Astrocyte of the hippocampus (primary cell): ENCODE data around the gene TOX2.

Experiments
- DNase-seq: peaks from one replicate; pipeline ENCODE4 v3.0.0; 2011; ENCODE audit warnings: low read depth, low spot score

The TOX2 gene

GRCh38 chr20:43996240-43996930, 81.7 kb downstream of the TOX2 start:
- DNase-seq, result no peak

- no peak for DNase-seq
Observed at GRCh38 chr20:43999848-44000247, 85.2 kb downstream of the TOX2 start.

DNA sequence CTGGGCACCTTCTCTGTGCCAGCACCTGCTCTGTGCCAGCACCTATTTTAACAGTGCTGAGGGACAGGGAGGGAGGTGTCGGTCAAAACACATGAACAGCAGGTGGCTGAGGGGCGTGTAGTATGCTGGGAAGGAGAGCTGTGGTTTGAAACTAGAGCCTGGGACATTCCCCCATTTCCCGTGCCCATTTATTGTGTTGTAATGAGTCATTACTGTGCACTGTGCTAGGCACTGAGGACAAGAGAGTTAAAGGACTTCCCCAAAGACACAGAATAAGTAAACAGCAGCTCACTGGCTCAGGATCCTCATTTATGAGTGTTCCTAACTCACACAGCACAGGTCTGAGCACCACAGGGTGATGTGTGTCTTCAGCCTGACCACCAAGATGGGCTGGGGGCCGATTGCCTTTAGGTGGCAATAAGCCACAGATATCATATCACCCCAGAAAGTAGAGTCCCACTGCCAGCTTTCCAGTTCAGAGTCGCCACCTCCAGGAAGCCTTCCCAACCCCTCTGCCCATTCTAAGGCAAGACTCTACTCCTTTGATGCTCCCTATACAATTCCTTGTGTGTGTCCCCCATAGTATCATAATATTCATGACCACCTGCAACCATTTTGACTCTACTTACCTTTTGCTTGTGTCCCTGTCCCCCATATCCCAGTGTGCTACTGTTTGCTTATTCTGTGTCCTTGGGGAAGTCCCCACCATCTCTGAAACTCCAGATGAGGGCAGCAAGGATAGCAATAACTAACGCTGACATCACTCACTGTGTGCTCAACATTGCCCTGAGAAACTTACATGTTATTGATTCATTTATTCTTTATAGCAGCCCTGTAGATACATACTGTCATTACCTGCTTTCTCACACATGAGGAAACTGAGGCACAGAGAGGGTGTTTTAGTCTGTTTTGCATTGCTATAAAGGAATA, 87.3 kb downstream of the TOX2 start:
- no peak for DNase-seq

DNA sequence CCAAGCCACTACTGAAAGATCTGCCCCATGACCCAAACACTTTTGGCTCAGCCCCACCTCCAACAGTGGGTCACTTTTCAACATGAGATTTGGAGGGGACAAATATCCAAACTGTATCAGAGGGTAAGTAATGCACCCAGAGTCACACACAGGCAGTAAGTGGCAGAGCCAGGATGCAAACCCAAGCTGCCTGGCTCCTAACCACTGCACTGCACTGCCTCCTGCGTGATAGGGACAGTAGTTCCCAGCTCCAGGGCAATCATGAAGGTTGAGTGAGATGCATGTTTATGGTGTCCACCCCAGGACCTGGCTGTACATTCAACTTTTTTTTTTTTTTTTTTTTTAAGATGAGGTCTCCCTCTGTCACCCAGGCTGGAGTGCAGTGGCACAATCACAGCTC, 88.2 kb downstream of the TOX2 start:
- no peak for DNase-seq

DNA sequence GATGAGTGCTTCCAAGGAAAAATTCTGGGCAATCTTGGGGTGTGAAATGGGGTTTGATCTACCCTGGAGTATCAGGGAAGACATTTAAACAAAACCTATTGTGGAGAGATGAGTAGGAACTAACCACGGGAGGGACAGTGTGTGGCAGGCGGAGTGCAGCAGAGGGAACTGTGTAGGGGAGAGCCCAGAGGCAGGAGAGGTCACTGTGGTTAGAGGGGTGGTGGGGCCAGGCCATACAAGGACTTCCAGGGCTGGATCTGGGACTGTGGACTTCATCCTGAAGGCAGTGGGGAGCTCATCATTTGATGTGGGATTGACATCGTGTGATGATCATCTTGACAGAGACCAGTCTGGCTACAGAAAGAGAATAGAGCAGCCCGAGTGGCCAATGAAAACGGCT, 89.0 kb downstream of the TOX2 start:
- no peak for DNase-seq

- DNase-seq, result no peak
Observed at GRCh38 chr20:44004306-44004915, 89.8 kb downstream of the TOX2 start.

GRCh38 chr20:44005661-44006060, 91.0 kb downstream of the TOX2 start:
- no peak for DNase-seq

DNA sequence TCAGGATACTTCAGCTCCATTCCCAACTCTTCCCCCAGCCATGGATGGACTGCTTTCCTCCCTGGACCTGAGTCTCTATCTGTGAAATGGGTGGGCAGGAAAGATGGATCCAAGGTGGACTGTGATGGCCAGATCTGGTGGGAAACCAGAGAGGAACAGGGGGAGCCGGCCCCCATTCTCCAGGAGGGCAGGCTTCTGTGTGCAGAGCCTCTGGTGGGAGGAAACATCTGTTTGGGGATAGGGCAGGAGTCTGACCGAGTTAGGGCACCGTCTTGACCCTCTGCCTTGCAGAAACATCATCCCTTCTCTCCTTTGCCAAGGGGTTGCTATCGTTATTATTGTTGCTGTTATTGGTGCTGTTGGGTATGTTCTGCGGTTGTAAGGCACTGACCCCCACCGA, 91.5 kb downstream of the TOX2 start:
- no peak for DNase-seq

DNA sequence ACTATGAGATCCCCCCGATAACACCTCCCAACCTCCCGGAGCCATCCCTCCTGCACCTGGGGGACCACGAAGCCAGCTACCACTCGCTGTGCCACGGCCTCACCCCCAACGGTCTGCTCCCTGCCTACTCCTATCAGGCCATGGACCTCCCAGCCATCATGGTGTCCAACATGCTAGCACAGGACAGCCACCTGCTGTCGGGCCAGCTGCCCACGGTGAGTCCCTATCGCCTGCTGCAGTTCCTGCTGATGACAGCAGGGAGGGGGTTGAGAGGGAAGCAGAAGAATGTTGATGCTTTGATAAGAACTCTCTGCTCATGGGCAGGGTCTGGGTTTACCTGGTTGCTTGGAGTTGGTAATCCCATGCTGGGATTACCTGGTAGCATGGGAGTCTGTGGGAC, 91.9 kb downstream of the TOX2 start:
- no peak for DNase-seq

- no peak for DNase-seq
Observed at GRCh38 chr20:44008806-44009678, 94.4 kb downstream of the TOX2 start.

- no peak for DNase-seq
Observed at GRCh38 chr20:44009679-44009992, 95.0 kb downstream of the TOX2 start.

GRCh38 chr20:44010162-44010704, 95.6 kb downstream of the TOX2 start:
- DNase-seq, result no peak

- no peak for DNase-seq
Observed at GRCh38 chr20:44011251-44011940, 96.7 kb downstream of the TOX2 start.

GRCh38 chr20:44012466-44013226, 98.0 kb downstream of the TOX2 start:
- no peak for DNase-seq

DNA sequence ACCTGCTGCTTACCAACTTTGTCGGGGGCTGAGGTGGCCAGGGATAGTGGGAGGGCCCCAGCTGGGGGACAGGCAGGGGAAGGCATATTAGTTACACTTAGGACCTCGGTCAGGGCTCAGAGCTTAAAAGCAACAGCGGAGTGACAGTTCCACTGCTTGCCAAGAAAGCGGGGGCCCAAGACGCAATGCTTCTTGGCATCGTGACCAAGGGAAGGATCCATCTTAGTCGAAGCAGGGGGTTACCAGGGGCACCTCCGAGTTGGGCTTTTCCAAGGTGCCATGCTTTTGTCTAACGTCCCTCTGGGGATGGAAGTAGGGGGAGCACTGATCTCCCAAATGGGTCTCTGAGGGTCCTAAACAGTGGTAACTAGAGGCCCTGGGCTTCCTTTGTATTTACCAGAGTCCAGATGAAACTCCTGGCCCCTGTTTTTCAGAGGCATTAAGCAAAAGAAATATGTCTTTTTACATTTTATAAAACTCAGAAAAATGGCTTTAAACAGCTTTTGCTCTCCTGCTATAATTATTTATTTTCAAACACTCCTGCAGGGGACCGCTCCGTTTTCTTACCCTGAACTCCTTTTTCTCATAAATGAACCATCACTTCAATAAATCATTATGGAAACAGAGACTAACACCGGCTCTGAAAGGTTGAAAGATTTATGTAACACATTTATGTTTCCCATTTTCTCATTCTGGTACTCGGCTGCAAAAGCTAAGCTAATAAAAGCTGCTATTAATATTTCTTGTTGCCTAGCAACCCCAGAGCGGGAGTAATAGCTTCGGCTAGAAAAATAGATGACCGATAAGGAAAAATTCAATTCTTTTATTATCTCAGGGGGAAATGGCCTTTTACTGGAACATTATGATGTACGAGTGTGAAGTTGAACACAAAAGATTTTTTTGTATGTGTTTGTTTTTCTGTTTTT, 100.4 kb downstream of the TOX2 start:
- peak; percentile 63 for DNase-seq

DNA sequence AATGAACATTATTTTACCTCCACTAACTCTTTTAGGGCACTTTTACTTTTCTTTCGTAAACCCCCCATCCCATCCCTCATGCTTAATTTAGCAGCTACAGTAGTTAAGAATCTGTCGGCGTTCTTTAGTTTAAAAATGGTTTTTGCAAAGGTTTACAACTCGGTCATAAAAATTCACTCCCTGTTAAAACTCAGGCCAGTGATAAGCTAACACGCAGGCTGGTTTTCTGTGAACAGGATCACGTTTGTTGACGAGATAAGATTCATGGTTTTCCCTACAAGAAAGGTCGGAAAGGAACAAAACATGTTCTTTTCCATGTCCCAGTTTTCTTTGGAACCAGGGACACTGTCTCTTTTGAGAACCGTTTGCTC, 101.1 kb downstream of the TOX2 start:
- DNase-seq, result no peak

DNA sequence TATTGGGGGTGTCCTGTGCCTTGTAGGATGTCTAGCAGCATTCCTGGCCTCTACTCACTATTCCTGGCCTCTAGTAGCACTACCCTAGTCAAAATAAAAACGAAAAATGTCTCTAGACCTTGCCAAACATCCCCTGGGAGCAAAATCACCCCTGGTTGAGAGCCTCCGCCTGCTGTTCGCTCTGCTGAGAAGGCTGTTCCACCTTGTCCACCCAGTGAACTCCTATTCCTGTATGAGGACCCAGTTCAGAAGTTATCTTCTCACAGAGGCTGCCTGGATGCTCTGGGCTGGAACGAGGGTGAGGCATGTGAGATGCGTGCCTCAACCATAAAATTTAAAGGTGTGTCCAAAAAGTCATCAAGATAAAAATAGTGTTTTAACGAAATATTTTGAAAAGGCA, 101.9 kb downstream of the TOX2 start:
- DNase-seq, result no peak

DNA sequence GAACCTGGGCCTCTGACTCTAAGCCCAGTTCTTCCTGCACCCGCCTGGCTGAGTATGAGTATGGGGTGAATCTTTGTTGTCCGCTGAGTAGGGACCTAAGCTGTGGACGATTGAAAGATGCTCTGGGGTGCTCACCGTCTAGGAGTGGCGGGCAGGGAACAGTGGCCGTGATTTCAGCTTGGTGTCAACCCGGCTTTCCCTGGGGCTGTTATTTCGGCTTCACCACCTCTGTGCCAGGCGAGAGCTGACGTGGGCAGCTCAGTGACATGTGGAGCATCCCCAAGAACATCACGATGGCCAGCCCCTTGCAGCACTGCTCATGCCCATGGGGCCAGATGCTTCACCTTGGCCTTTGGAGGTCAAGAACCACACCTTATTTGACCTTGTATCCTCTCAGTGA, 102.6 kb downstream of the TOX2 start:
- no peak for DNase-seq

DNA sequence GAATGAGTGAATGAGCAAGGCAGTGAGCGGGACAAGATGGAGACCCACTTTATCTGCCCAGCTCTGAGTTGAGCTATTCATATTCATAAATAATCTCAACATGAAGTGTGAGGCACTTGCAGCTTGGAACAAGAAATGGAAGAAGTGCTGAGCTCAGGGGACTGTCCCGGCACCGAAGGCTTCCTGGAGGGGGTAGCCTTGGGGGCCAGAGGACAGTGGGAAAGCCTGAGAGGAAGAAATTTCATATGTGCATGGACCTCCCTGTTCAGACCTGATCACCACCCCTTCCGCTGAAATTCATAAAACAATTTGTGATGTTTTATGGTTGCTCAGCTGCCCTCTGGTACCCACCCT, 103.2 kb downstream of the TOX2 start:
- no peak for DNase-seq
